IMR-90 (cell line): Measurements from ENCODE around the gene KIAA0408. TPM values are rescaled to one million over a fixed set of nuclear protein-coding genes. Genes with fewer than 3 reads are reported as not detected.
"Not testable (repeated sequence)": the region's sequence is repeated elsewhere in the genome, so short reads cannot be mapped to it uniquely, and the experiment has no call there.

Experiments used
- ATAC-seq: fragments of 200-7000 bp; cut with Tn5 transposase; 2 replicates; pipeline ENCODE4 v1.9.1; 2020; ENCODE audit warnings: low read depth, mild to moderate bottlenecking, moderate library complexity
- BruUV-seq: library from RNA; stranded (reverse); fragments of 400-500 nt; replicated peaks from 2 replicates; lab custom pipeline; 2021; lab: Mats Ljungman, UMichigan
- CTCF ChIA-PET: fragments of 300-600 bp; formaldehyde crosslinking; extraction: SDS; loops from one replicate; lab custom pipeline; 2021; ENCODE audit warnings: antibody characterized with exemption; lab: Yijun Ruan, JAX
- POLR2A ChIA-PET: fragments of 300-600 bp; sonication (Branson Sonifier 250); formaldehyde crosslinking; loops from one replicate; lab custom pipeline; 2022; ENCODE audit warnings: antibody characterized with exemption; ENCODE audit not compliant: unreplicated experiment; lab: Charles Lee
- DNase-seq: peaks from one replicate; pipeline ENCODE4 v3.0.0; 2013
- H2AFZ ChIP-seq: replicated peaks from 2 replicates; pipeline ENCODE3; 2013; ENCODE audit warnings: low read length, mild to moderate bottlenecking; ENCODE audit not compliant: poor library complexity
- H2AK5ac ChIP-seq: 2 replicates; pipeline ENCODE4 v1.6.1; 2013; ENCODE audit warnings: low read depth, low read length, inconsistent platforms
- H2AK9ac ChIP-seq: replicated peaks from 2 replicates; pipeline ENCODE3; 2013; ENCODE audit warnings: mild to moderate bottlenecking, low read depth, low read length, moderate library complexity; ENCODE audit not compliant: poor library complexity
- H2BK120ac ChIP-seq: 2 replicates; pipeline ENCODE4 v1.6.1; 2013; ENCODE audit warnings: low read depth, low read length, inconsistent platforms
- H2BK15ac ChIP-seq: 3 replicates; pipeline ENCODE4 v1.6.1; 2013; ENCODE audit warnings: low read depth, low read length, inconsistent platforms
- H2BK20ac ChIP-seq: 2 replicates; pipeline ENCODE4 v1.6.1; 2013; ENCODE audit warnings: low read depth, mild to moderate bottlenecking, inconsistent platforms, low read length, moderate library complexity
- H2BK5ac ChIP-seq: 2 replicates; pipeline ENCODE4 v1.6.1; 2013; ENCODE audit warnings: mild to moderate bottlenecking, low read depth, low read length, inconsistent platforms; ENCODE audit not compliant: poor library complexity, severe bottlenecking
- H3K14ac ChIP-seq: replicated peaks from 2 replicates; pipeline ENCODE4 v1.6.1; 2013; ENCODE audit warnings: low read depth, low read length, inconsistent platforms
- H3K18ac ChIP-seq: 2 replicates; pipeline ENCODE4 v1.6.1; 2013; ENCODE audit warnings: low read depth, low read length, control low read depth
- H3K23ac ChIP-seq: 2 replicates; pipeline ENCODE4 v1.6.1; 2013; ENCODE audit warnings: low read depth, low read length, inconsistent platforms
- H3K27ac ChIP-seq: 2 replicates; pipeline ENCODE4 v1.5.1; 2013; ENCODE audit warnings: mild to moderate bottlenecking, control low read depth, low read length; ENCODE audit not compliant: insufficient read depth
- H3K27me3 ChIP-seq: 2 replicates; pipeline ENCODE4 v1.6.1; 2013; ENCODE audit warnings: low read length; ENCODE audit not compliant: control insufficient read depth, insufficient read depth
- H3K36me3 ChIP-seq: 2 replicates; pipeline ENCODE4 v1.6.1; 2013; ENCODE audit warnings: low read length, mixed read lengths; ENCODE audit not compliant: control insufficient read depth, insufficient read depth
- H3K4ac ChIP-seq: 2 replicates; pipeline ENCODE4 v1.6.1; 2013; ENCODE audit warnings: low read depth, low read length, inconsistent platforms
- H3K4me1 ChIP-seq: 2 replicates; pipeline ENCODE4 v1.6.1; 2013; ENCODE audit warnings: low read length, mixed read lengths; ENCODE audit not compliant: control insufficient read depth, insufficient read depth
- H3K4me2 ChIP-seq: 2 replicates; pipeline ENCODE4 v1.6.1; 2013; ENCODE audit warnings: low read depth, mild to moderate bottlenecking, control low read depth, low read length, moderate library complexity
- H3K4me3 ChIP-seq: 2 replicates; pipeline ENCODE4 v1.5.1; 2013; ENCODE audit warnings: low read depth, mild to moderate bottlenecking, control low read depth, low read length, moderate library complexity; ENCODE audit not compliant: insufficient read depth
- H3K56ac ChIP-seq: 2 replicates; pipeline ENCODE4 v1.6.1; 2013; ENCODE audit warnings: low read length, inconsistent platforms; ENCODE audit not compliant: insufficient read depth; ENCODE audit errors: extremely low read depth
- H3K79me1 ChIP-seq, 2 experiments: 2 replicates each; pipeline ENCODE4 v1.6.1; 2013; ENCODE audit warnings: low read length in 2 of 2, inconsistent platforms in 1 of 2, low read depth in 1 of 2
- H3K9ac ChIP-seq: 2 replicates; pipeline ENCODE4 v1.6.1; 2013; ENCODE audit warnings: low read depth, low read length, control low read depth
- H3K9me1 ChIP-seq: 2 replicates; pipeline ENCODE4 v1.6.1; 2013; ENCODE audit warnings: low read length, inconsistent platforms; ENCODE audit not compliant: insufficient read depth
- H3K9me3 ChIP-seq: 2 replicates; pipeline ENCODE4 v1.6.1; 2013; ENCODE audit warnings: low read length; ENCODE audit not compliant: control insufficient read depth, insufficient read depth
- H4K20me1 ChIP-seq: 2 replicates; pipeline ENCODE4 v1.6.1; 2013; ENCODE audit warnings: low read length, inconsistent platforms; ENCODE audit not compliant: insufficient read depth
- H4K5ac ChIP-seq: 2 replicates; pipeline ENCODE4 v1.6.1; 2013; ENCODE audit warnings: mild to moderate bottlenecking, low read depth, low read length, control low read depth
- H4K8ac ChIP-seq, 2 experiments: 2 replicates each; pipeline ENCODE4 v1.6.1; 2013; ENCODE audit warnings: low read depth in 2 of 2, low read length in 2 of 2, control low read depth in 1 of 2, inconsistent platforms in 1 of 2
- H4K91ac ChIP-seq: 2 replicates; pipeline ENCODE4 v1.6.1; 2013; ENCODE audit warnings: low read depth, low read length, inconsistent platforms; ENCODE audit not compliant: insufficient read depth
- WGBS, 2 experiments: methylation state at CpG; one replicate each; pipeline versions ENCODE4 v1.1.5 to v1.1.7; 2013; ENCODE audit warnings: missing lambda C conversion rate in 2 of 2; ENCODE audit not compliant: insufficient read length in 1 of 2; ENCODE audit errors: extremely low coverage in 2 of 2; 5-methylcytosine and 5-hydroxymethylcytosine counted together
- dilution Hi-C: fragments of 300-500 bp; cut with HindIII; formaldehyde crosslinking; loops from one replicate; pipeline ENCODE4 v1.14.3; 2018; ENCODE audit warnings: low sequenced_read_pairs; ENCODE audit not compliant: unreplicated experiment
- in situ Hi-C: fragments of 300-500 bp; cut with MboI; formaldehyde crosslinking; loops from 3 replicates; pipeline ENCODE4 v1.14.3; 2019; ENCODE audit warnings: low sequenced_read_pairs, inconsistent platforms, mixed read lengths
- intact Hi-C: fragments of 100-400 bp; cut with micrococcal nuclease; formaldehyde crosslinking; loops from 2 replicates; pipeline ENCODE4 v1.10.0; 2022
- polyA plus RNA-seq, 3 experiments: library from polyadenylated mRNA; depleted of rRNA; stranded (reverse); fragments of >200 nt; gene quantifications; 2 replicates each; pipeline ENCODE4 v1.2.3, GENCODE V29; 2012; ENCODE audit warnings: low replicate concordance in 1 of 3
- total RNA-seq: library from RNA; depleted of rRNA; stranded (reverse); fragments of >200 nt; gene quantifications from 2 replicates; pipeline ENCODE4 v1.2.3, GENCODE V29; 2012

The KIAA0408 gene
- total and polyA plus RNA-seq, 2 of the 4 experiments (the other 2 are of a cell fraction), result 0.90 to 2.9 TPM

GRCh38 chr6:127421164-127421563 lies 38.0 kb downstream of the KIAA0408 start:
- H2BK5ac ChIP-seq, H3K9ac ChIP-seq, H3K27me3 ChIP-seq, H4K5ac ChIP-seq, intact Hi-C loops, H4K91ac ChIP-seq, H3K4me2 ChIP-seq, H3K27ac ChIP-seq, H2AK9ac ChIP-seq, H3K9me1 ChIP-seq, H4K20me1 ChIP-seq, dilution Hi-C loops, H3K4ac ChIP-seq, H2AFZ ChIP-seq, in situ Hi-C loops, H4K8ac ChIP-seq, POLR2A ChIA-PET, BruUV-seq, H3K9me3 ChIP-seq, H3K4me3 ChIP-seq, H3K56ac ChIP-seq, H3K36me3 ChIP-seq, ATAC-seq, H2BK120ac ChIP-seq, H2AK5ac ChIP-seq, H3K18ac ChIP-seq, H3K23ac ChIP-seq, H3K4me1 ChIP-seq, H2BK15ac ChIP-seq, H3K14ac ChIP-seq, DNase-seq, H3K79me1 ChIP-seq: not testable (repeated sequence)
- CTCF ChIA-PET, result interaction anchor here (0.6 kb wide), 1 partner anchor 14 kb away, joined by 4 read pairs; no protein-coding TSS in a partner anchor
- H2BK20ac ChIP-seq, result peak overlapping the region; percentile 89; the same call in 1 of the 2 replicates
- WGBS, 2 experiments, result no CpG with 5 or more reads among the region's 3 CpGs
